K562 (cell line): ENCODE measurements around the gene RNASE4. TPM values are rescaled to one million over a fixed set of nuclear protein-coding genes. Genes with fewer than 3 reads are reported as not detected.
A peak's percentile ranks its signal among the peaks of the same experiment; 100 is the strongest.
"Not testable (repeated sequence)": the region's sequence is repeated elsewhere in the genome, so short reads cannot be mapped to it uniquely, and the experiment has no call there.

Experiments used
- ATAC-seq: fragments of 200-7000 bp; cut with Tn5 transposase; 3 replicates; pipeline ENCODE4 v1.9.1; 2020; ENCODE audit warnings: moderate library complexity
- BruUV-seq: library from RNA; stranded (reverse); fragments of 400-500 nt; replicated peaks from 2 replicates; lab custom pipeline; 2021; lab: Mats Ljungman, UMichigan
- CTCF ChIA-PET: fragments of 300-600 bp; formaldehyde crosslinking; extraction: SDS; loops from one replicate; lab custom pipeline; 2021; ENCODE audit warnings: low intra/inter-chr PET ratio; lab: Yijun Ruan, JAX
- POLR2A ChIA-PET: fragments of 300-600, 350-650 bp; sonication (Branson Sonifier 250); formaldehyde crosslinking; extraction: SDS; loops from one replicate; lab custom pipeline; 2021; ENCODE audit warnings: antibody characterized with exemption, inconsistent platforms; lab: Yijun Ruan, JAX
- DNase-seq, 4 experiments: peaks; one replicate each; pipeline versions ENCODE4 v3.0.0 to v3.0.0-alpha.2; 2011 to 2018; ENCODE audit warnings: low spot score in 3 of 4, mixed read lengths in 3 of 4; ENCODE audit errors: extremely low read depth in 1 of 4
- FAIRE-seq: peaks from 2 replicates; lab custom pipeline; 2011; peaks lifted over from hg19 to GRCh38; lab: Jason Lieb, UNC
- H2AFZ ChIP-seq: 2 replicates; pipeline ENCODE4 v1.6.0; 2011; ENCODE audit warnings: low read depth, low read length, control low read depth, inconsistent platforms
- H3K27ac ChIP-seq: fragments of 200-600 bp; 3 replicates; pipeline ENCODE4 v1.8.0; 2011; ENCODE audit warnings: low read depth, mild to moderate bottlenecking, control low read depth, inconsistent platforms, low read length, moderate library complexity, mixed read lengths; ENCODE audit errors: extremely low read depth
- H3K27me3 ChIP-seq, 2 experiments: fragments of 300-600 bp in 1 of 2; 2 replicates in 1 of 2; 3 replicates in 1 of 2; pipeline versions ENCODE4 v1.6.0 to v1.8.0; 2011; ENCODE audit warnings: inconsistent platforms in 2 of 2, low read length in 2 of 2, mild to moderate bottlenecking in 1 of 2, mixed read lengths in 1 of 2, moderate library complexity in 1 of 2; ENCODE audit not compliant: control insufficient read depth in 2 of 2, insufficient read depth in 2 of 2
- H3K36me3 ChIP-seq: fragments of 300-600 bp; 3 replicates; pipeline ENCODE4 v1.8.0; 2011; ENCODE audit warnings: mild to moderate bottlenecking, low read length, inconsistent platforms; ENCODE audit not compliant: control insufficient read depth, insufficient read depth
- H3K4me1 ChIP-seq, 2 experiments: fragments of 200-600 bp in 1 of 2; replicated peaks in 1 of 2; 2 replicates in 1 of 2; 3 replicates in 1 of 2; pipeline versions ENCODE4 v1.5.1 to v1.8.0; 2011; ENCODE audit warnings: inconsistent platforms in 2 of 2, low read length in 2 of 2, mild to moderate bottlenecking in 1 of 2, mixed read lengths in 1 of 2, moderate library complexity in 1 of 2; ENCODE audit not compliant: control insufficient read depth in 2 of 2, insufficient read depth in 2 of 2
- H3K4me2 ChIP-seq: 2 replicates; pipeline ENCODE4 v1.6.1; 2011; ENCODE audit warnings: low read length, control low read depth, inconsistent platforms, mixed read lengths; ENCODE audit not compliant: insufficient read depth
- H3K4me3 ChIP-seq: fragments of 200-600 bp; sonication (generic), shearing (Covaris generic); 2 replicates; pipeline ENCODE4 v1.5.1; 2016; ENCODE audit warnings: control low read depth, inconsistent platforms
- H3K79me2 ChIP-seq: fragments of 200-600 bp; 3 replicates; pipeline ENCODE4 v1.8.0; 2011; ENCODE audit warnings: low read length, inconsistent platforms; ENCODE audit not compliant: control insufficient read depth, insufficient read depth
- H3K9ac ChIP-seq, 2 experiments: 2 replicates each; pipeline versions ENCODE4 v1.6.0 to v1.6.1; 2011; ENCODE audit warnings: low read depth in 2 of 2, low read length in 2 of 2, control low read depth in 1 of 2, inconsistent platforms in 1 of 2, mild to moderate bottlenecking in 1 of 2, mixed read lengths in 1 of 2; ENCODE audit not compliant: insufficient read depth in 1 of 2
- H3K9me1 ChIP-seq: one replicate; pipeline ENCODE4 v1.6.0; 2011; ENCODE audit warnings: inconsistent platforms, mild to moderate bottlenecking, low read length, moderate library complexity; ENCODE audit not compliant: control insufficient read depth, insufficient read depth
- H3K9me3 ChIP-seq: replicated peaks from 2 replicates; pipeline ENCODE4 v1.5.1; 2011; ENCODE audit warnings: low read depth, low read length, inconsistent platforms; ENCODE audit not compliant: control insufficient read depth, insufficient read depth
- H4K20me1 ChIP-seq: replicated peaks from 2 replicates; pipeline ENCODE4 v1.6.1; 2011; ENCODE audit warnings: low read length, inconsistent platforms, mixed read lengths; ENCODE audit not compliant: control insufficient read depth, insufficient read depth
- ARID1B ChIP-seq: fragments of 450-650 bp; IDR thresholded peaks from 2 replicates; pipeline ENCODE4 v1.6.1; 2016; ENCODE audit warnings: antibody characterized with exemption, mild to moderate bottlenecking, inconsistent platforms
- BRF1 ChIP-seq: IDR thresholded peaks from 3 replicates; pipeline ENCODE4 v1.6.1; 2011; ENCODE audit warnings: borderline replicate concordance, mild to moderate bottlenecking; ENCODE audit not compliant: insufficient read length; ENCODE audit errors: extremely low read depth
- CBFA2T2 ChIP-seq: fragments of 450-650 bp; conservative IDR thresholded peaks from 2 replicates; pipeline ENCODE4 v1.6.1; 2017; ENCODE audit warnings: mild to moderate bottlenecking
- CBFA2T3 ChIP-seq: fragments of 450-650 bp; IDR thresholded peaks from 2 replicates; pipeline ENCODE4 v1.6.1; 2017
- CTBP1 ChIP-seq: fragments of 450-650 bp; IDR thresholded peaks from 2 replicates; pipeline ENCODE4 v1.6.1; 2016; ENCODE audit warnings: borderline replicate concordance
- E2F6 ChIP-seq, 2 experiments: IDR thresholded peaks; 2 replicates each; pipeline ENCODE4 v1.6.1; 2011; ENCODE audit warnings: borderline replicate concordance in 1 of 2, control low read depth in 1 of 2, low read depth in 1 of 2, low read length in 1 of 2, mild to moderate bottlenecking in 1 of 2, mixed read lengths in 1 of 2, moderate library complexity in 1 of 2; ENCODE audit not compliant: insufficient read depth in 1 of 2, insufficient read length in 1 of 2, poor library complexity in 1 of 2, severe bottlenecking in 1 of 2; ENCODE audit errors: extremely low read depth in 1 of 2
- HSF4 ChIP-seq: fragments of 250-450 bp; sonication (Bioruptor Pico); IDR thresholded peaks from 2 replicates; pipeline ENCODE4 v2.1.2; 2022; ENCODE audit warnings: mild to moderate bottlenecking, moderate library complexity, borderline replicate concordance
- LARP7 ChIP-seq: fragments of 450-650 bp; IDR thresholded peaks from 2 replicates; pipeline ENCODE4 v1.6.1; 2016
- NCOR1 ChIP-seq: fragments of 450-650 bp; IDR thresholded peaks from 2 replicates; pipeline ENCODE4 v1.6.1; 2016; ENCODE audit warnings: mild to moderate bottlenecking, moderate library complexity
- NFIC ChIP-seq: fragments of 450-650 bp; IDR thresholded peaks from 2 replicates; pipeline ENCODE4 v1.6.1; 2017; ENCODE audit warnings: mild to moderate bottlenecking, inconsistent platforms
- SOX6 ChIP-seq: fragments of 450-650 bp; IDR thresholded peaks from 2 replicates; pipeline ENCODE4 v1.6.1; 2014; ENCODE audit warnings: mild to moderate bottlenecking
- TAL1 ChIP-seq: fragments of 450-650 bp; IDR thresholded peaks from 2 replicates; pipeline ENCODE4 v1.6.1; 2016; ENCODE audit warnings: mild to moderate bottlenecking
- TCF3 ChIP-seq: sonication (generic); formaldehyde crosslinking; IDR thresholded peaks from 2 replicates; pipeline ENCODE4 v1.4.0; 2020; ENCODE audit warnings: mild to moderate bottlenecking, missing genetic modification reagents
- ZNF511 ChIP-seq: sonication (generic); formaldehyde crosslinking; IDR thresholded peaks from 2 replicates; pipeline ENCODE4 v1.8.0; 2022; ENCODE audit warnings: mild to moderate bottlenecking, missing genetic modification reagents
- WGBS: fragments of 100-300 bp; shearing (Covaris generic); methylation state at CpG from one replicate; pipeline ENCODE4 v1.1.6; 2016; ENCODE audit warnings: low coverage, mixed read lengths; ENCODE audit not compliant: insufficient coverage; ENCODE audit errors: missing lambda C conversion rate; 5-methylcytosine and 5-hydroxymethylcytosine counted together
- in situ Hi-C: fragments of 300-500 bp; cut with MboI; formaldehyde crosslinking; loops from 4 replicates; pipeline ENCODE4 v1.15.0; 2018; ENCODE audit warnings: inconsistent platforms, mixed read lengths
- intact Hi-C: fragments of 100-400 bp; cut with micrococcal nuclease; formaldehyde crosslinking; loops from 2 replicates; pipeline ENCODE4 v1.14.2; 2022
- polyA plus RNA-seq, 8 experiments: library from polyadenylated mRNA; depleted of rRNA in 4 of 8; stranded (reverse) in 5 of 8; unstranded in 3 of 8; fragments of >200 nt; fragmentation: Nextera tagmentation in 2 of 8; fragmentation: Illumina TruSeq in 1 of 8; extraction: Ambion mirVana in 2 of 8; extraction: Trizol in 1 of 8; gene quantifications; 2 replicates each; pipeline versions ENCODE4 v1.2.1 to v1.2.3, GENCODE V29; 2011 to 2014; ENCODE audit warnings: inconsistent platforms in 1 of 8, missing spikeins in 1 of 8
- total RNA-seq, 7 experiments: library from RNA; depleted of rRNA in 6 of 7; stranded (reverse); fragments of >200 nt in 6 of 7; fragmentation: Illumina TruSeq in 2 of 7; extraction: Trizol in 2 of 7; gene quantifications; 2 replicates each; pipeline versions ENCODE4 v1.2.1 to v1.2.3, GENCODE V29; 2011 to 2021; ENCODE audit warnings: low replicate concordance in 1 of 7

The RNASE4 gene
- total and polyA plus RNA-seq, 9 of the 15 experiments (the other 6 are each of a cell fraction or from before 2014, with no cell fraction given): 0.09 to 0.22 (median 0.13) TPM; not detected in 2

GRCh38 chr14:20642182-20642581, 42.2 kb upstream of the RNASE4 start (continued):
- TF ChIP-seq BRF1: no peak
- TF ChIP-seq LARP7: no peak
- TF ChIP-seq E2F6 (IDR thresholded peaks at IDR 0.05; ENCODE audit: borderline replicate concordance in 1 of 2, extremely low read depth in 1 of 2, insufficient read depth in 1 of 2, insufficient read length in 1 of 2, low read depth in 1 of 2, low read length in 1 of 2, poor library complexity in 1 of 2, severe bottlenecking in 1 of 2): no peak
- TF ChIP-seq ZNF511: no peak
- TF ChIP-seq HSF4 (CRISPR knock-in tag): no peak

- not testable (repeated sequence) for H3K27me3 ChIP-seq, H3K36me3 ChIP-seq, H3K4me2 ChIP-seq, ATAC-seq, H3K27ac ChIP-seq, H3K4me3 ChIP-seq, H2AFZ ChIP-seq
- 17% methylated on average over 1 of the region's 3 CpGs for WGBS
- TF ChIP-seq ARID1B (peak; percentile 44; the same call in 1 of the 2 replicates), CBFA2T3 (peak; percentile 82), NFIC (peak; percentile 35; the same call in 1 of the 2 replicates), TCF3 (CRISPR knock-in tag) (peak; percentile 74), CTBP1 (peak; percentile 34; the same call in 1 of the 2 replicates), CBFA2T2 (peak; percentile 74), TAL1 (peak; percentile 51; the same call in 1 of the 2 replicates), SOX6 (0 out of 2 replicates have a peak, but pooled peaks have one; percentile 58), NCOR1 (peak; percentile 50; the same call in 1 of the 2 replicates)
- TF ChIP-seq, all 486 proteins: peak for 9; not testable (repeated sequence) for 477
- FAIRE-seq, H3K9ac ChIP-seq, CTCF ChIA-PET, H3K9me3 ChIP-seq, in situ Hi-C loops, H3K9me1 ChIP-seq, intact Hi-C loops, H4K20me1 ChIP-seq, BruUV-seq, H3K79me2 ChIP-seq, H3K4me1 ChIP-seq: not testable (repeated sequence)
- peak in 1 of 4 experiments; percentile 62 for DNase-seq
- POLR2A ChIA-PET: interaction anchor here (0.6 to 1.1 kb wide), 3 partner anchors 10 to 236 kb away, joined by 3 read pairs; no protein-coding TSS in a partner anchor
Measured at GRCh38 chr14:20642755-20643154, 41.6 kb upstream of the RNASE4 start.
